ENCODE data around the gene WDR5. TPM values are rescaled to one million over a fixed set of nuclear protein-coding genes. Genes with fewer than 3 reads are reported as not detected.

Gene WDR5
- total RNA-seq, 2 experiments from 2014 or later = 41.2 to 47.0 TPM

DNA sequence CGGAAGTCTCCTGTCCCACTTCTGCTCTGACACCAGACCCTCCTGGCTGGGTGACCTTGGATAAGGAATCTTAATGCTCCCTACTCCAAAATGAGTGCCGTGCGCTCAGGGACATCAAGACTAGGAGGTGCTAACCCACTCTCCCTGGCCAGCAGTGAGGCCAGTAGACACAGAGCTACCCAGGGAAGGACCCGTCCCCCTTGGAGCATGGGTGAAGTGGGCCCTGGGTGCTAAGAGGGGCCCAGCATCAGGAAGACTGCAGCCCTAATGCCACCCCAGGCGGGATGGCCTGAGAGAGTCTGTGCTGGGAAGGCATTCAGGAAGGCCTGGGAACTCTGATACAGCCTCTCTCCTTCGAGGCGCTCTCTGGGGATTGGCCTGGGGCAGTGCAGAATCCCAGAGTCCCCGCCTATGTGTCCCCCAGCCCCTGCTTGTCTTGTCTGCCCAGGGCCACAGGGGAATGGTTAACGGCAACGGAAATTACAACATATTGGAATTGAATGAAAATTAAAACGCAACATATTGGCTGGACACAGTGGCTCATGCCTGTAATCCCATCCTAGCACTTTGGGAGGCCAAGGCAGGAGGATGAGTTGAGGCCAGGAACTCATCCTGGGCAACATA, 58.1 kb downstream of the WDR5 start:
- Mint-ChIP-seq H3K4me1 (peaks cover 14% of the 10 kb centered on the region), H3K27me3 (peaks cover 8% of the 10 kb centered on the region), H3K36me3 (no peaks in the 10 kb centered on the region), H3K27ac (no peak overlapping the region), H3K9me3 (ENCODE audit: low read depth) (no peaks in the 10 kb centered on the region), H3K4me3 (no peak overlapping the region)
- ATAC-seq (no peak), DNase-seq (no peak)
- CTCF ChIA-PET = no interaction called here

GRCh38 chr9:134195558-134195957, 59.7 kb downstream of the WDR5 start:
- peaks cover 14% of the 10 kb centered on the region for H3K4me1 Mint-ChIP-seq
- DNase-seq = no peak
- no peak overlapping the region for H3K4me3 Mint-ChIP-seq
- H3K36me3 Mint-ChIP-seq = no peaks in the 10 kb centered on the region
- H3K27me3 Mint-ChIP-seq = peaks cover 11% of the 10 kb centered on the region
- no peak overlapping the region for H3K27ac Mint-ChIP-seq
- ATAC-seq = no peak
- CTCF ChIA-PET = interaction anchor here (1.0 to 1.5 kb wide), 2 partner anchors 21 to 255 kb away, joined by 3 read pairs; no protein-coding TSS in a partner anchor
- H3K9me3 Mint-ChIP-seq (ENCODE audit: low read depth) = no peaks in the 10 kb centered on the region

GRCh38 chr9:134196911-134197310, 61.0 kb downstream of the WDR5 start:
- no peaks in the 10 kb centered on the region for H3K36me3 Mint-ChIP-seq
- peaks cover 15% of the 10 kb centered on the region for H3K27me3 Mint-ChIP-seq
- DNase-seq = no peak
- CTCF ChIA-PET = interaction anchor here (0.6 to 1.4 kb wide), 2 partner anchors 12 to 26 kb away, joined by 3 to 5 read pairs; no protein-coding TSS in a partner anchor
- no peak overlapping the region for H3K4me3 Mint-ChIP-seq
- ATAC-seq = no peak
- no peaks in the 10 kb centered on the region for H3K9me3 Mint-ChIP-seq (ENCODE audit: low read depth)
- no peak overlapping the region for H3K27ac Mint-ChIP-seq
- H3K4me1 Mint-ChIP-seq = peaks cover 14% of the 10 kb centered on the region

DNA sequence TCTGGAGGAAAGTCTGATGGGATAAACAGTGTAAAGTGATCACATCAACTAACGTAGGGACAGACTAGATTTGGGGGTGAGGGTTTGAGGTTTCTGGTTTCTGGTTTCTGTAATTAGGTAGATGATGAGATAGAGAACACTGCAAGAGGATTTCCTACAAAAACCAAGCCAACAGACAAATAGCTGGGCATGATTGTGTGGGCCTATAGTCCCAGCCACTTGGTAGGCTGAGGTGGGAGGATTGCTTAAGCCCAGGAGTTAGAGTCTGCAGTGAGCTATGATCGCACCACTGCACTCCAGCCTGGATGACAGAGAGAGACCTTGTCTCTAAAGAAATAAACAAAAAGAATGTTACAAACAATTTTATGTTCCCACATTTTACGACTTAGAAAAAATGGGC, 62.9 kb downstream of the WDR5 start:
- peaks cover 26% of the 10 kb centered on the region for H3K27me3 Mint-ChIP-seq
- DNase-seq = no peak
- CTCF ChIA-PET = interaction anchor here (0.7 to 1.8 kb wide), 3 partner anchors 19 to 244 kb away, joined by 3 to 6 read pairs (median 3); no protein-coding TSS in a partner anchor
- no peaks in the 10 kb centered on the region for H3K9me3 Mint-ChIP-seq (ENCODE audit: low read depth)
- H3K4me1 Mint-ChIP-seq = peaks cover 14% of the 10 kb centered on the region
- no peak overlapping the region for H3K4me3 Mint-ChIP-seq
- no peak for ATAC-seq
- H3K27ac Mint-ChIP-seq = no peak overlapping the region
- no peaks in the 10 kb centered on the region for H3K36me3 Mint-ChIP-seq

- DNase-seq (no peak), ATAC-seq (no peak)
- CTCF ChIA-PET = interaction anchor here (1.0 kb wide), 1 partner anchor 243 kb away, joined by 4 read pairs; no protein-coding TSS in a partner anchor
- Mint-ChIP-seq H3K36me3 (no peaks in the 10 kb centered on the region), H3K9me3 (ENCODE audit: low read depth) (no peaks in the 10 kb centered on the region), H3K4me3 (no peak overlapping the region), H3K4me1 (peaks cover 8% of the 10 kb centered on the region), H3K27me3 (peaks cover 31% of the 10 kb centered on the region), H3K27ac (no peak overlapping the region)
Observed at GRCh38 chr9:134200730-134201129, 64.8 kb downstream of the WDR5 start.

GRCh38 chr9:134203224-134203623, 67.3 kb downstream of the WDR5 start:
- CTCF ChIA-PET = no interaction called here
- H3K27me3 Mint-ChIP-seq = peaks cover 27% of the 10 kb centered on the region
- no peaks in the 10 kb centered on the region for H3K36me3 Mint-ChIP-seq

DNA sequence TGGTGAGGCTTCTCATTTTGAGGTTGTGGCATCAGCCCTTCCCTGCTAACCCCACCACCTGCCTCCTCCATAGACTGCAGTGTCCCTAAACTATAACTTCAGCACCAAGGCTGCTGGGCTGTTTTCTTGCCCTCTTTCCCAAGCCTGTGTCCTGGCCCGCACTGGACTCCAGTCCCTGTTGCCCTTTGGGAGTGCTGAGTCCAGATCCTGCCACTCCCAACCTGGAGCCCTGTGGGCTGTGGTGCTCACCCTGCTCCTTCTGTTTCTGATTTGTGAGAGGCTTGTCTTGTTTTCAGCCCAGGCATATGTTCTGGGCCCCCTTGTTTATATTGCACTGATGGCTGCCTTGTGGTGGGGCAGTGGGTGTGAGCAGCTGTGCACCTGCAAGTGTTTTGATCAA, 68.2 kb downstream of the WDR5 start:
- no peaks in the 10 kb centered on the region for H3K36me3 Mint-ChIP-seq
- H3K4me1 Mint-ChIP-seq = no peaks in the 10 kb centered on the region
- no peaks in the 10 kb centered on the region for H3K9me3 Mint-ChIP-seq (ENCODE audit: low read depth)
- no peak overlapping the region for H3K4me3 Mint-ChIP-seq
- no peak overlapping the region for H3K27ac Mint-ChIP-seq
- H3K27me3 Mint-ChIP-seq = peaks cover 25% of the 10 kb centered on the region
- ATAC-seq (no peak), DNase-seq (no peak)
- CTCF ChIA-PET = no interaction called here

More at GRCh38 chr9:134203224-134203623, 67.3 kb downstream of the WDR5 start:
- peaks cover 5% of the 10 kb centered on the region for H3K4me1 Mint-ChIP-seq
- no peak for ATAC-seq
- no peaks in the 10 kb centered on the region for H3K9me3 Mint-ChIP-seq (ENCODE audit: low read depth)
- DNase-seq = no peak
- no peak overlapping the region for H3K27ac Mint-ChIP-seq
- no peak overlapping the region for H3K4me3 Mint-ChIP-seq

DNA sequence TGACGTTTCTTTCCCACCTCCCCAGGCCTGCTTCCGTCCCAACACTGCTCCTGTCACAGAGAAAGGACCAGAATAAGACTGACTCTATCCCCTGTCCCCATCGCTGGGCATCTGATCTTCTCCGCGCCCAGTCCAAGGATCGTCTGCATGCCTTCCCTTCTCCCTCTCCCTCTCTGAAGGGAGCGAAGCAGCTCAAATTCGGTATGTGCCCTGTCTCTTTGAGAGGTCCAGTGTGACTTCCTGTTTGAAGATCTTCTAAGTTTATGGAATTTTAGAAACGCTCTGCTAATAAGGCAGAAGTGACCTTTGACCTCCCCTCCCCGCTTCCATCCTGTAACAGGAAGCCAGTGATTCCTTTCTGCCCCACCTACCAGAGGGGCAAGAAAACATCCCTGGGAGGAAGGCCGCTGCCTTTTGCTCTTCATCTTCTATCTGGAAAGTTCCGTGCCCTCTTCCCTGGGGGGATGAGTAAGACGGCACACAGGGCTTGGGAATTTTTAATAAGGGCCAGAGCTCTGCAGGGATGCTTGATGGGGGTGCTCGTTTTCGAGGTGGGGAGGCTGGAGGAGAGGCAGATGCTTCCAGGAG, 69.2 kb downstream of the WDR5 start:
- DNase-seq (no peak), ATAC-seq (no peak)
- CTCF ChIA-PET = no interaction called here
- no peaks in the 10 kb centered on the region for H3K36me3 Mint-ChIP-seq
- no peak overlapping the region for H3K27ac Mint-ChIP-seq
- no peaks in the 10 kb centered on the region for H3K4me1 Mint-ChIP-seq
- no peak overlapping the region for H3K4me3 Mint-ChIP-seq
- no peaks in the 10 kb centered on the region for H3K9me3 Mint-ChIP-seq (ENCODE audit: low read depth)
- H3K27me3 Mint-ChIP-seq = peaks cover 23% of the 10 kb centered on the region

DNA sequence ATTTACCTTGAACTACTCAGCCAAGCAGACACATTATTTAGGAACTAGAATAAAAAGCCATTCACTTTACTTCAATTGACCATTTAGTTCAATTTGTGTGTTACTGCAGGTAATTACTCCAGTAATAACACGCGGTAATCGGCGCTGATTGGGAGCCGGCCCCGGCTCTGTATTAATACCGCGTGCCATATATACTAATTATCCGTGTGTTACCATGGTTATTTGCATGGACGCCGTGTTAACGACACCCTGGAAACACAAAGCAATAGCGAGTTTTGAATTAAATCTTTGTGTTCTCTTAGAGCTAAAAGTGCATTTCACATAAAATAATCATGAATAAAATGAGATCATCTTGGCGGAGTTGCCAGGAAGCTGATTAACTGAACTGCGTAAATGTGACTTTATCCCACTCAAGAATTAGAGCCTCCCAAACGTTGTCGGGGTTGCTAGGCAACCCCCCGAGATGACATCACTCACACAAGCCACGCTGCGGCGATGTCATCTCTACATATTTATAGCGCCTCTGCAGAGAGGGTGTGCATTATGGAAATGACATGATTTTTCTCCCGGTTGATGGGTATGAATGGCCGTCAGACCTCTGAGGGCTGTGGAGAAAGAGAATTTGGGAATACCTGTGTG, 69.9 kb downstream of the WDR5 start:
- CTCF ChIA-PET = no interaction called here

GRCh38 chr9:134206311-134207300, 70.7 kb downstream of the WDR5 start:
- Mint-ChIP-seq H3K36me3 (no peaks in the 10 kb centered on the region), H3K27me3 (peaks cover 16% of the 10 kb centered on the region), H3K4me1 (no peaks in the 10 kb centered on the region), H3K27ac (no peak overlapping the region), H3K4me3 (no peak overlapping the region), H3K9me3 (ENCODE audit: low read depth) (no peaks in the 10 kb centered on the region)
- CTCF ChIA-PET = no interaction called here
- DNase-seq = no peak
- no peak for ATAC-seq

More for the DNA sequence above, 69.9 kb downstream of the WDR5 start:
- DNase-seq (no peak), ATAC-seq (no peak)
- Mint-ChIP-seq H3K9me3 (ENCODE audit: low read depth) (no peaks in the 10 kb centered on the region), H3K27ac (no peak overlapping the region), H3K27me3 (peaks cover 21% of the 10 kb centered on the region), H3K4me3 (no peak overlapping the region), H3K4me1 (no peaks in the 10 kb centered on the region), H3K36me3 (no peaks in the 10 kb centered on the region)

- DNase-seq = no peak
- CTCF ChIA-PET = no interaction called here
Observed at GRCh38 chr9:134208310-134208841, 72.5 kb downstream of the WDR5 start.

GRCh38 chr9:134208981-134209725, 73.3 kb downstream of the WDR5 start:
- ATAC-seq (no peak), DNase-seq (no peak)
- Mint-ChIP-seq H3K36me3 (no peaks in the 10 kb centered on the region), H3K9me3 (ENCODE audit: low read depth) (peaks cover 4% of the 10 kb centered on the region), H3K27ac (no peak overlapping the region), H3K4me1 (no peaks in the 10 kb centered on the region), H3K4me3 (no peak overlapping the region), H3K27me3 (peaks cover 5% of the 10 kb centered on the region)
- CTCF ChIA-PET = interaction anchor here (0.7 kb wide), 1 partner anchor 13 kb away, joined by 3 read pairs; no protein-coding TSS in a partner anchor

More at GRCh38 chr9:134208310-134208841, 72.5 kb downstream of the WDR5 start:
- no peak for ATAC-seq
- Mint-ChIP-seq H3K36me3 (no peaks in the 10 kb centered on the region), H3K4me3 (no peak overlapping the region), H3K9me3 (ENCODE audit: low read depth) (peaks cover 4% of the 10 kb centered on the region), H3K27ac (no peak overlapping the region), H3K4me1 (no peaks in the 10 kb centered on the region), H3K27me3 (peaks cover 8% of the 10 kb centered on the region)
